ES-I3 (cell line): Measurements from ENCODE around the gene MSLN.
"Not testable (repeated sequence)": the region's sequence is repeated elsewhere in the genome, so short reads cannot be mapped to it uniquely, and the experiment has no call there.

Source experiments
- H3K36me3 ChIP-seq: 2 replicates; pipeline ENCODE4 v1.6.1; 2013; ENCODE audit warnings: mild to moderate bottlenecking, low read length, control low read depth, moderate library complexity; ENCODE audit not compliant: insufficient read depth
- H3K4me1 ChIP-seq: 2 replicates; pipeline ENCODE4 v1.6.1; 2013; ENCODE audit warnings: mild to moderate bottlenecking, control low read depth, low read length; ENCODE audit not compliant: insufficient read depth
- H3K9ac ChIP-seq: 2 replicates; pipeline ENCODE4 v1.6.1; 2013; ENCODE audit warnings: low read depth, mild to moderate bottlenecking, low read length, moderate library complexity
- H3K9me3 ChIP-seq: 2 replicates; pipeline ENCODE4 v1.6.1; 2013; ENCODE audit warnings: mild to moderate bottlenecking, low read length, moderate library complexity; ENCODE audit not compliant: control insufficient read depth, insufficient read depth

MSLN gene

DNA sequence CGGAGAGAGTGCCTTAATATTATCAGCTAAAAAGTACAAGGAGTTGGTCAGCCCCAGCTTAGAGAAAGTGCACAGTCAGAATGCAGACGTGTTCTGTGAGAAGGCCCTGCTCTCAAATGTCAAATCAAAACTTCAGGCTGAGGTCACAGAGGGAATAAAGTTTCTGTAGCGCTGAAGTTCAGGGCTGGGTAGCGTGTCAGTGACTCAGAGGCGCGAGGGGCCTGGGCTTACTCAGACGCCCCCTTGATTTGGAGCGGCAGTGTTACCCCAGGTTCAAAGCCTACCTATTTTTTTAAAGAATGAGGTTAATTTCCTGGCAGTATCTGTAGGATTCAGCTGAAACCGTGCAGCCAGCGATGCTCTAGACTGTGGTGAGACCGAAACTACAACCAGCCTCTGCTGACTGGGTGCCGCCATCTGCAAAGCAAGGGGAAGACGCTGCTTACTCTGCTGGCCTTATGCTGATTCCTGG, 24.5 kb upstream of the MSLN start:
- Histone ChIP-seq H3K9ac (no peak overlapping the region), H3K9me3 (no peaks in the 10 kb centered on the region), H3K36me3 (peaks cover 5% of the 10 kb centered on the region; the same call in 1 of the 2 replicates), H3K4me1 (peaks cover 6% of the 10 kb centered on the region; the same call in 1 of the 2 replicates)

GRCh38 chr16:736936-737481, 23.5 kb upstream of the MSLN start:
- no peak overlapping the region for H3K9ac ChIP-seq
- H3K9me3 ChIP-seq = no peaks in the 10 kb centered on the region
- H3K4me1 ChIP-seq = peaks cover 6% of the 10 kb centered on the region; the same call in 1 of the 2 replicates
- peaks cover 5% of the 10 kb centered on the region; the same call in 1 of the 2 replicates for H3K36me3 ChIP-seq

GRCh38 chr16:739560-740458, 20.7 kb upstream of the MSLN start:
- H3K9ac ChIP-seq = peak overlapping the region; percentile 93
- no peaks in the 10 kb centered on the region for H3K9me3 ChIP-seq
- peaks cover 5% of the 10 kb centered on the region; the same call in 1 of the 2 replicates for H3K36me3 ChIP-seq
- H3K4me1 ChIP-seq = peaks cover 6% of the 10 kb centered on the region; the same call in 1 of the 2 replicates

DNA sequence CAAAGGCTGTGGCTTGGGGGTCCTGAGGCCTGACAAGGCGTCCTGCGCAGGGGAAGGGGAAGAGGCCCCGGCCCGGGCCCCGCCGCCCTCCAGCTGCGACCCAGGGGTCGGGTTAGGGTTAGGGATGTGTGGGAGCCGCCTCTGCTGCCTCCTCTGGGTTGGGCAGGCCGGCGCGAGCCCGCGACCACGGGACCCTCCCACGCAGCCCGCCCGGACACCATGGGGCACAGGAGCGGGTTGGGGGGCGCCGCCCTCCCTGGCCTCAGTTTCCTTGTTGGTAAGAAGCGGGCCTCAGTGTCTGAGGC, 20.1 kb upstream of the MSLN start:
- Histone ChIP-seq H3K36me3 (peaks cover 5% of the 10 kb centered on the region; the same call in 1 of the 2 replicates), H3K9ac (peak overlapping the region; percentile 93), H3K9me3 (no peaks in the 10 kb centered on the region), H3K4me1 (peaks cover 6% of the 10 kb centered on the region; the same call in 1 of the 2 replicates)

DNA sequence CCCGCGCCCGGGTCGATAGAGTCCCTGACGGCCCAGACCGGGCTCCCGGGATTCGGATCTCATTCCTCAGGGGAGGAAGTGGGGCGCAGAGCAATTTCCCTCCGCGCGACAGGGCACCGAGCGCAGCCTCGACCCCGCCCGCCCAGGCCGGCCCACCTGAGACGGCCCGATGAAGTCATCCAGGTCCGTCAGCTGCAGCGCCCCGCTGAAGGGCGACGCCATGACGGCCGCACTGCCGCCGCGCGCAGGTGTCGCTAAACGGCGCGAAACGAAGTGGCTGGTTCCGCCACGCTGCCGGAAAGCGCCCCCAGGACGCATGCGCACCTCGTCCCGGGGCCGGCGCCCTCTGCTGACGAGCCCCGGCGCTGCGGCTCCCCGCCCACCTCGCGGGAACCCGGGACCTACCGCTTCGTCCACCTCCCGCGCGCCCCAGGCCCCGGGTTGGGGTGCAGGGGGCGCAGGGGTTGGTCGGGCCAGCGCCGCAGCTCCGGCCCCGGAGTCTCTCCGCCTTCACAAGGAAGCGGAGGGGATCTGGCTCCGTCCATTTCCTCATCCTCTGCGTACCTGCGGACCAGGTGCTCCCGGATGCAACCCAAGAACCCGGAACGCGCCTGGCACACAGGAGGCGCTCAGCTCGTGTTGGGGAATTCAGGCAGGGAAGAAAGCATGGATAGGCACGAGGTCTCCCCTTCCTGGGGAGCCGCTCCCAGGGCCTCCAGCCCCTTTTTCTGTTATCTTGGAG, 19.6 kb upstream of the MSLN start, which contains the start of gene CIAO3:
CIAO3 (minus strand) TSS at position 234 of the 742 bp plus-strand sequence; CDS start at position 222, 12 bp downstream.
- peak within 1 kb of the TSS; percentile 93 for H3K9ac ChIP-seq
- H3K9me3 ChIP-seq = no peaks in the 10 kb centered on the region
- peaks cover 5% of the 10 kb centered on the region; the same call in 1 of the 2 replicates for H3K36me3 ChIP-seq
- peaks cover 6% of the 10 kb centered on the region; the same call in 1 of the 2 replicates for H3K4me1 ChIP-seq

- H3K9me3 ChIP-seq = no peaks in the 10 kb centered on the region
- H3K36me3 ChIP-seq = 0 out of 2 replicates have a peak, but pooled peaks cover under 1% of the 10 kb centered on the region
- H3K4me1 ChIP-seq = peaks cover 6% of the 10 kb centered on the region; the same call in 1 of the 2 replicates
- no peak overlapping the region for H3K9ac ChIP-seq
These were observed 18.4 kb upstream of the MSLN start for GRCh38 chr16:741986-742629.

DNA sequence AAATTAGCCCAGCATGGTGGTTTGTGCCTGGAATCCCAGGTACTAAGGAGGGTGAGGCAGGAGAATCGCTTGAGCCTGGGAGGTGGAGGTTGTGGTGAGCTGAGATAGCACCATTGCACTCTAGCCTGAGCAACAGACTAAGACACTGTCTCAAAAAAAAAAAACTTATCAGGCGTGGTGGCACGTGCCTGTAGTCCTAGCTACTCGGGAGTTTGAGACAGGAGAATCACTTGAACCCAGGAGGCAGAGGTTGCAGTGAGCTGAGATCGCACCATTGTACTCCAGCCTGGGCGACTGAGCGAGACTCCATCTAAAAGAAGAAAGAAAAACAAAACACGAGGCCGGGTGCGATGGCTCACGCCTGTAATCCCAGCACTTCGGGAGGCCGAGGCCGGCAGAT, 17.6 kb upstream of the MSLN start:
- not testable (repeated sequence) for H3K9ac ChIP-seq, H3K9me3 ChIP-seq, H3K36me3 ChIP-seq, H3K4me1 ChIP-seq

GRCh38 chr16:743794-744500, 16.6 kb upstream of the MSLN start:
- Histone ChIP-seq H3K4me1 (0 out of 2 replicates have a peak, but pooled peaks cover 3% of the 10 kb centered on the region), H3K36me3 (no peaks in the 10 kb centered on the region), H3K9me3 (no peaks in the 10 kb centered on the region), H3K9ac (no peak overlapping the region)

DNA sequence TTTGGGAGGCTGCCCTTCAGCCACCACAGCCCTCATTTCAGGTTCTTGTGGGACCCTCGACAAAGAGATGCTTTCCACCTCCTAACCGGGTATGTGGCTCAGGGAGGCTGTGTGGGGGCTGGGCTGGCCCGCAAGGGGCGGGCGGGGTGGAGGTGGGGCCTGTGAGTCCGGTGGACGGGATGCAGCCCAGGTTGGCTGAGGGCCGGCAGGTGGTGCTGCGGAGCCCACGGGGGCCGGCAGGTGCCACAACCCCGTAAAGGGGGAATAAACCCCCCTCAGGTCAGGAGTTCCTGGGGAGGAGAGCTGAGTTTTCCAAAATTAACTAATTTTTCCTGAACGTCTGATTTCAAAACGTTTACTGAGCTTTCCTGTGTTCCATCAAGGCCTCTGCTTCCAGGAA, 14.8 kb upstream of the MSLN start:
- no peak overlapping the region for H3K9ac ChIP-seq
- H3K9me3 ChIP-seq = no peaks in the 10 kb centered on the region

GRCh38 chr16:746637-747036, 13.9 kb upstream of the MSLN start:
- Histone ChIP-seq H3K9ac (no peak overlapping the region), H3K9me3 (no peaks in the 10 kb centered on the region), H3K36me3 (no peaks in the 10 kb centered on the region), H3K4me1 (peaks cover 10% of the 10 kb centered on the region; the same call in 1 of the 2 replicates)

More for the DNA sequence above, 14.8 kb upstream of the MSLN start:
- Histone ChIP-seq H3K36me3 (no peaks in the 10 kb centered on the region), H3K4me1 (0 out of 2 replicates have a peak, but pooled peaks cover 1% of the 10 kb centered on the region)

GRCh38 chr16:747978-748746, 12.4 kb upstream of the MSLN start:
- Histone ChIP-seq H3K9me3 (no peaks in the 10 kb centered on the region), H3K36me3 (no peaks in the 10 kb centered on the region), H3K9ac (no peak overlapping the region), H3K4me1 (peaks cover 19% of the 10 kb centered on the region; the same call in 1 of the 2 replicates)

- peaks cover 19% of the 10 kb centered on the region; the same call in 1 of the 2 replicates for H3K4me1 ChIP-seq
- no peak overlapping the region for H3K9ac ChIP-seq
- H3K9me3 ChIP-seq = no peaks in the 10 kb centered on the region
- H3K36me3 ChIP-seq = no peaks in the 10 kb centered on the region
These were observed 11.5 kb upstream of the MSLN start for GRCh38 chr16:749010-749409.

DNA sequence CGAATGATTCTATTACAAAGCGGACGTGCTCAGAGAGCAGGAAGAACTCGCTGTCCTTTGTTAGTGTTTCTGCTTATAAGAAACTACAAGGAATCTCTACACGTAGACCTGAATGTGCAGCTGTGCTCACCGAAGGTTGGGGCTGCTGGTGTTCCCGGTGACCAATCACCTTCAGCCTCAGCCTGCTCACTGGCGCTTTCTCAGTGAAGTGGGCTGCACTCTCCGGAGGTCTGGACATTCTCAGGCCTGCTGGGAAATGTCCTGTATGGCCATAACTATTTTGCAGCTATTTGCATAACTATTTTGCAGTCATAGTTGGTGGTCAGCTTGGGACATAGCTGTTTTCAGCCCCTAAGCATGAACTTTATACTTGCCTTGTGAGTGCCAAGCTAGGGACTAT, 10.0 kb upstream of the MSLN start:
- H3K36me3 ChIP-seq = no peaks in the 10 kb centered on the region
- no peaks in the 10 kb centered on the region for H3K9me3 ChIP-seq
- H3K9ac ChIP-seq = no peak overlapping the region
- H3K4me1 ChIP-seq = peaks cover 19% of the 10 kb centered on the region; the same call in 1 of the 2 replicates
